ENCODE results near the gene TXNRD2.
"Not testable (repeated sequence)": the region's sequence is repeated elsewhere in the genome, so short reads cannot be mapped to it uniquely, and the experiment has no call there.

GRCh38 chr22:19831979-19832378, 109.6 kb downstream of the TXNRD2 start:
- not testable (repeated sequence) for TF ChIP-seq POLR2AphosphoS5, CTCF, POLR2A, EP300 (IDR thresholded peaks at IDR 0.05)
